Measurements from ENCODE around the gene CACNA2D3.

Gene CACNA2D3

DNA sequence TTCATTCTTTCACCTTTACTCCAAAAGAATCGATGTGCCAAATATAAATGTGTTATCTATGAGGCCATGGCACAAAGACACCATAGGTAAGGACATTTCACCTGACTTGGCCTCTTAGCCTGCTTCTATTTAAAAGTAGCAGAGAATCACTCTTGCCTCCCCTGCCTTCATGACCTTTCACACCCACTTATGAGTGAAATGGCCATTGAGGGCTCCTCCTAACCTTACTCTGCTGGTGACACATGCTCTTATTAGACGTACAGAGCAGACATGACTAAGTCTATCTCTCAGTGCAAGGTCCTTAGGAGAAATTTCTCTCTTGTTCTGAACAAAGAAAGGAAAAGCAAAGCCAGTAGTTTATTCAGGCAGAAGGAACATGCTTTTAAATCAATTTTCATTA is 654.8 kb downstream of the CACNA2D3 start:
- DNase-seq = no peak

DNA sequence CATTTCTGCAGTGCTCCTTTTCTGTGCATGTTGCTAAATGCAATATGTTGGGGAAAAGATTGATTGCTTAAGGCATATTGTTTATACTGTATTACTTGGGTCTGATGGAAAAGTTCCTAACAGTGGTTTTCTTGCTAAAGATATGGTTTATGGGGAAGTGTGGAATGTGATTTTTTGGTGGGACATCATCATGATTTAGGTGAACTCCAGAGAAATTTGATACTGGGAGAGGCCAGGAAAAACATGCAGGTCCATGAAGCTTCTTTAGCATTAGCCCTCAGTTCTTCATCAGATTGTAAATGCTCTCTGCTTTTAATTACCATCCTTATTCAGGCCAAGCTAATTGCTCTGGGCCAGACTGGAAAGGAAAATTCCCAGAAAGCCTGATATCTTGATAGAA is 658.0 kb downstream of the CACNA2D3 start:
- no peak for DNase-seq

DNA sequence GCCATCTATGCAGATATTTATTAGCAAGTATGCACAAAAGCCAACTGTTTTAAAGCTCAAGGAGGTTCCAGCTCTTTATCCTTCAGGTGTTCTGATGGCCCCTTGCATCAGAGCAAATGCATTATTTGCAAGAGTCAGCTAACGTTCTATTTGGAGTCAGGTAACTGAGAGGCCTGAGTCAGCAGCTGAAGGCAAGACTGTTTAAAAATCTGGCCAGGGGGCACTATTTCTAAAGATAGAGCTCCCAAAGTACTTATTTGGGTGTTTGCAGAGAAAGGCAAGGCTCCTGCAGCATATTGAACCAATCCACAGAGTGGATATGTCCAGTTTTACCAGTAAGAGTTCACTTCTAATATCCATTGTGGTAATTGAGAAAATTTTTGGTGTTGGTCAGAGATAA is 659.4 kb downstream of the CACNA2D3 start:
- no peak for DNase-seq

DNA sequence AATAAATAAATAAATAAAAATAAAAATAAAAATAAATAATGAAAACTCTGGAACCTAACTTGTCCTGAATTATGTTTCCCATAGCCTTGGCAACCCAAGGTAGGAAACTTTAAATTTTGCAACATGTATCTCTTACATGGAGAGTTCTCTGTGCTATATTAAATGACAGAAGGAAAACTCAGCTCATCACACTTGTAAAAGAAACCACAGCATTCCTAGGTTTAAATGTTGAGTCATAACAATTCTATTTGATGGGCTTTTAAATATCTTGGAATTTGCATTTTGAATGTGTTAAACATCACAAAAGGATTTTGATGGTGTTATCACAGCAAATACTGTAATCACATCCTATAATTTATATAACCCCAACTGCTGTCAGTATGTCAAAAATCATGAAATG is 661.3 kb downstream of the CACNA2D3 start:
- DNase-seq = no peak

DNA sequence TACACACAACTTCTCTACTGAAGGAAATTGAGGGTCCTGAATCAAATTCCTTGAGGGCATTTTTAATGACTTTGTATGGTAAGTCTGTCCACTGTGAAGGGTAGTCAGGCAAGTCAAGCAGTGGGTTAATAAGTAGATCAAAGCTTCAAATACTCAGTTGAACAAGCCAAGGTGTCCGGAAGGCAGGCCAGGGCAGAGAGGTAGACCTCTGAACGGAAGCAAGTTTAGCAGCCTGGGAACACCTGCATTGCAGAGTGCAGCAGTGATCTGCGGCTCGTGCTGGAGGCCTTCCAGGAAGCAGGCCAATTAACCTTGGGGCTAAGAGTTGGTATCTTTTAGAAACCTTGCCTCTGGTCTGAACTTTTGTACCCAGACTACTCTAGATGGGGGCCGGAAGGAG is 661.7 kb downstream of the CACNA2D3 start:
- no peak for DNase-seq

DNA sequence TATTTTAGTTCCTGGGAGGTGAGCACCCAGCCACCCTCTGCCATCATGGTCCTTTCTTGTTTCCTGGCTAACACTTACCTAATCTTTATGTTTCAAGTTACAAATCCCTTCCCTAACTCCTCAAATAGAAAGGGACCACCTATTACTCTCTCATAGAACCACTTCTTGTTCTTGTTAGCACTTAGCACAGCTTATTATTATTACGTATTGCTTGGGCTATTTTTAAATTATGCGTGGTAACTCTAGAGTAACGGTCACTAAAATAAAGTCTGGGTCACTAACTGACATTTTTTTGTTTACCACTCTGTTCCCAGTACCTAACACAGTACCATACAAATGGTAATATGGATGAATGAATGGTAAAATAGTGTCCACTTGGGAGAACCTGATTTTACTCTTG is 663.6 kb downstream of the CACNA2D3 start:
- DNase-seq = no peak

GRCh38 chr3:54790051-54790450 is 667.7 kb downstream of the CACNA2D3 start:
- no peak for DNase-seq

- no peak for DNase-seq
Observed at GRCh38 chr3:54791501-54792156, 669.3 kb downstream of the CACNA2D3 start.

- DNase-seq = no peak
Observed at GRCh38 chr3:54792584-54792983, 670.2 kb downstream of the CACNA2D3 start.

DNA sequence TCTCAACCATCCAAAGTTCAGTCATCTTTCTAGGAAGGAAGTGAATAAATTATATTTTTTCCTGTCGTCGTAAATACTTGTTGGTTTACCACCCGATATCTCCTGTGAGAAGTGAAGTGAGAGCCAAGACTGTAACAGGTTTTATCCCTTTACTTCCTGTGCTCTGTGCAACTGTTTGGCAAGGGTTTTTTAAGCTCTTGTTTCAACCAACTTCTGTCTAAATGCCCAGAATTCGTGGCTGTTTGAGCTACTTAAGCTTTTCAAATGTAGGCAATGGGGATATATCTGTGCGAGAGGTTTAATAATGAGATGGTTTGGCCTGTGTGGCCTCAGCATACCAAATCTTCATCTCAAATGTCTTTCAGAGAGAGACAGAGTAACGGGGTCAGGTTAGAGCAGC is 670.8 kb downstream of the CACNA2D3 start:
- DNase-seq = no peak

DNA sequence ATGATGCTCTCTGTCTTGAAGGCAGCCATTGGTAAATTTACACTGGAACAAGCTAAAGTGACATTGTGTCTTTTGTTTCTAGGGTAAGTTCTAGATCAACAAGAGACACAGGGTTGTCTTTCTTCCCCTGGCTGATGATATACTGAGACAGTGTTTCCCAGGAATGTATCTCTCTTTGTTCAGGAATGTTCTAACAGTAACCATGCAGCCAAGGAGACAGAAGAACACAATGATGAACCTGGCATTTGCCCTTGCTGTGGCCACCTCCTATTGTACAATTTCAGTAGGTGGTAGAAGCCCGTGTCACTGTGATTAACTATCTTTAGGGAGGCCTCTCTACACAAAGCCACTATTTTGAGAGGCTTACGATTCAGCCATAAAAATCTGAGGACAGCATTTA is 674.8 kb downstream of the CACNA2D3 start:
- no peak for DNase-seq

DNA sequence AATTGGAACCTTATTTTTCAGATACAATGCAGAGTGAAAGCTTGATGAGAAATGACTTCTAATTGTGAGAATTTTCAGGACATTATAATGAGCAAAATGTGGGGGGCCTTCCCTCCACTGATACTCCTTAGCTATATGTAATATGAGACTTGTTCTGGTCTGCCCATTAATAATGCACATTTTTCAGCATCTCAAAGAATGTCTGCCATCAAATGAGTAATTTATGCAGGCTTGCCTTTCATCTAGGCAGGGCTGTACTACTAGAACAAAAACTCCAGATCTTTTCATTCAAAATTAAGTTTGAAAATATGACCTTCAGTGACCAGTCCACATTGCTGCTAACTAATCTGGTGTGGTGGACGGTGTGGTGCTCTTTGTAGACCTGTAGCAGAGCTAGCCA is 678.1 kb downstream of the CACNA2D3 start:
- DNase-seq = no peak

- no peak for DNase-seq
Observed at GRCh38 chr3:54801977-54802376, 679.6 kb downstream of the CACNA2D3 start.

DNA sequence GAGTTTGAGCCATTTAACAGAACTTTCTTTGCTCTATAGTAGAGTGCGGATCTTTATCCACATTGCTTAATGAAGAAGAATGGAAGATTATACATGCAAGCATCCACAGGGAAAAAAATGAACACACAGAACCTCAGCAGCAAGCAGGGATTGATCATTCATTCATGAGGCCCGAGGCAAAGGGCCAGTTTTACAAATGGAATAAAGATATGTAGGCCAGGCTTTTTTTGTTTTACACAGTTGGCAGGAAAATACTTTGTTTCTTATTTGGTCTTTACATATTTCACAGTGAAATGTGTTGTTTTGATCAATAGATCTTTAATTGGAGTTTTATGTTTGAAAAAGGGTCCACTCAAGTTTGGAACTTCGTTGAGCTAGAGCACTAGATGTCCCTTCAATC is 688.0 kb downstream of the CACNA2D3 start:
- no peak for DNase-seq

DNA sequence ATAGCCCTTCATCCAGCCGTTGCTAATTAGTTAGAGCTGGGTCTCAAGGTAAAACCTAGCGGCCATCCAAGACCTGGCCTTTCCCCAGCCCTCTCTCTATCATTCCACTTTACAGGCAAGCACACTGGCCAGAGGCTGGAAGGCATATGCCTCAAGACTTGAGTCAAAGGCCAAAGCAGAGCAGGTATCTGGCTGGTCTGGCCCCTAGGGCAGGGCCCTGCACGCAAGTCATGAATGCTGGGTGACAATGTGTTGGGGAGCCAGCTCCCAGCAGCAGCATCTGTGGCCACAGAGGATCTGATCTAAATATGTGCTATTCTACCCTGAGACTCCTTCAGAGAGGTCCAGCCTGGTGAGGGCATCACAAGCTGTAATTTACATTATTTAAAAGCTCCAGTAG is 691.9 kb downstream of the CACNA2D3 start:
- no peak for DNase-seq

- DNase-seq = no peak
Observed at GRCh38 chr3:54817628-54818027, 695.3 kb downstream of the CACNA2D3 start.

GRCh38 chr3:54818486-54818885 is 696.1 kb downstream of the CACNA2D3 start:
- DNase-seq = no peak

DNA sequence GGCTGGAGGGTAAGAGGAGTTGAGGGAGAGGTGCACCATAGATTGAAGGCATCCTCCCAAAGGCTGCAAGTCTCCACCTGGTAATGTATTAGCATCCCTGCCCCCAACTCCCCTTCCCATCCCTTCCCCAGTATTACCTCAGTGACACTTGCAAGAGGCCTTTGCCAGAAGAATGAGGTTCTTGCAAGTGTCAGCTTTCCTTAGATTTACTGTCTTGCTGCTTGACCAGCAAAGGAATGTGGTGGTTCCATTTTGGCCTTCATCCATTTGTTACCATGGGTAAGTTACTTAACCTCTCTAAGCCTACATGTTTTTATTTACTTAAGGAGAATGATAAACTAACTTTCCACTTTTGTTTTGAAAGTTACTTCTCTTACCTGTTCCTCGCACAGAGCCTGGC is 696.6 kb downstream of the CACNA2D3 start:
- no peak for DNase-seq

DNA sequence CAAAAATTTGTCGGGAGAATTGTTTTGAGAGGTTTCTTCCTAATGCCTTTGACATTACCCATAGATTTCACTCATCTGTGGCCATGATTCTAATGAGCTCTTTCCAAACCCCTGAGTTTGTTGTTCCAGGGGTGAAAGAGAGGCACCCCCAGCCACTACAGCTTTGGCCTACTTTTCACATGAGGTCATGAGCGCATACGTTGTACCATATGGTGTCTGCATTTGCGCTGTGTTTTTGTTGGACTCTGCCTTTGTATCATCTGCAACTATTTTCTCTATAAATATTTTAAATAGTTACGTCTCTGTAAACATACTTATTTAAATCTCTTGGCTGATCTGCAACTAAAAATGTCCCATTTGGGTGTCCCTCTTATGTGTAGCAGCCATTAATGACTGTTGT is 697.6 kb downstream of the CACNA2D3 start:
- DNase-seq = no peak

- no peak for DNase-seq
Observed at GRCh38 chr3:54822206-54822605, 699.9 kb downstream of the CACNA2D3 start.

GRCh38 chr3:54826251-54826691 is 703.9 kb downstream of the CACNA2D3 start:
- no peak for DNase-seq

- no peak for DNase-seq
Observed at GRCh38 chr3:54827056-54827687, 704.8 kb downstream of the CACNA2D3 start.

DNA sequence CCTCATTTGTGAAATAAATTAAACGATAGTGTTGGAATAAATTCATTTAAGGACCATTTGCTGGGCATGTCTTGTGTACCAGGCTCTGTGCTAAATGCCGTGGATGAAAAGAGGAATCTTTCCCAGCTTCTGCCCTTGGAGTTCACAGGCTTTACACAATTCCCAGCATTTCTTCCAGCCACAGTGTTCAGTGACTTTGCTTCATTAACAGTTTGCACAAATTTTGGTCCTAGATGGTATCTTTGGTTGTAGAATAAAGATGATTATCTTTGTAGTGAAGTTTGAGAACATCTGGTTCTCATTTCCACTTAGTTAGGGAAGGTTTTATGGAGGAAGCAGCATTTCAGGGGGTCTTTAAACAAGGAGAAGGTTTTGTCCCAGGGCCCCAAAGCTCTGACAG is 705.4 kb downstream of the CACNA2D3 start:
- no peak for DNase-seq

GRCh38 chr3:54830658-54831057 is 708.3 kb downstream of the CACNA2D3 start:
- DNase-seq = no peak

DNA sequence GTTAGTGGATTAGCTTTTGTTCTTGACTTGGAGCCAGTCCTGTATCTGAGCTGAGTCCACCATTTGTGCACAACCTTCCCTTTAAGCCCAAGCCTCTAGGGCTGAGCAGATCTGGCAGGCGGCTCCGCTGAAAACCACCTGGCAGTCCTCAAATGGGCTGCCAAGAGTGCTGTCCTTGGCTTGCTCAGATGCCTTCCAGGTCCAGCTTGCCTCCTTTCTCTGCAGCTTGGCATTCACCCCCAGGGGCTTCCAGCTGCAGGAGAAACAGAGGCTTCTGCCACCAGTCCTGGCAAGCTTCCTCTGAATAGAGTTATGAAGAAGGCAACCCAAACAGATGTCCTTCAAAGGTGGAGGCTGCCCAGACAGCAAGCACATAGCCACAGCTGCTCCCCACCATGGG is 708.8 kb downstream of the CACNA2D3 start:
- DNase-seq = no peak

Measured in stimulated activated naive CD4-positive, alpha-beta T cell treated with Interleukin-2 at 50 U/mL for 16 hours (primary cell).